ENCODE data around the gene TNS1.

GRCh38 chr2:217752714-217753459, 249.9 kb downstream of the TNS1 start:
- TF ChIP-seq REST (IDR thresholded peaks at IDR 0.05; ENCODE audit: low read depth, low read length) (no peak), EP300 (IDR thresholded peaks at IDR 0.05; ENCODE audit: borderline replicate concordance in 1 of 2, low read depth in 1 of 2, low read length in 1 of 2) (no peak), CTCF (IDR thresholded peaks at IDR 0.05) (no peak), MAX (IDR thresholded peaks at IDR 0.05; ENCODE audit: low read depth) (no peak), POLR2AphosphoS5 (IDR thresholded peaks at IDR 0.05; ENCODE audit: low read depth, low read length) (no peak), RFX5 (IDR thresholded peaks at IDR 0.05; ENCODE audit: low read length) (no peak), USF1 (IDR thresholded peaks at IDR 0.05; ENCODE audit: borderline replicate concordance, low read depth) (no peak)
